NAMALWA (cell line): Measurements from ENCODE around the gene MAP3K6.
"Not testable (repeated sequence)": the region's sequence is repeated elsewhere in the genome, so short reads cannot be mapped to it uniquely, and the experiment has no call there.

Source experiments
- DNase-seq: peaks from one replicate; pipeline ENCODE4 v3.0.0-alpha.2; 2015; ENCODE audit warnings: low spot score

The MAP3K6 gene

GRCh38 chr1:27397749-27398148 is 31.0 kb upstream of the MAP3K6 start:
- no peak for DNase-seq

DNA sequence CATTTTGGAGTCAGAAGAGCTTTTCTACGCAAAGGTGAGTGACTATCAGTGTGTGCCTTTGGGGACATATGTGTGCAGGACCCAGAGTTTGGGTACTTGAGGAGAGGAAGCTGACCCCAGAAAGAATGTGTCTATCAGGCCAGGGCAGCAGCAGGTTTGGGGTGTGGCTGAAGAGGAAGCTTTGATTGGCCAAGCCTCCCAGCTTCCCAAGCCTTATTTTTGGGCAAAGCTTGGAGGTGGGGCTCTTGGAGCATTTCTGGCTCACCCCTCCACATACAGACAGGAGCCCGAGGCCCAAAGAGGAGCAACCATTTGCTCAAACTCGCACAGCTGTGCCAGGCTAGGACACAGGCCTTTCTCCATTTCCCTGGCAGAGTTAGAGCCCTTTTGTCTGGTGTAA is 30.3 kb upstream of the MAP3K6 start:
- DNase-seq = no peak

DNA sequence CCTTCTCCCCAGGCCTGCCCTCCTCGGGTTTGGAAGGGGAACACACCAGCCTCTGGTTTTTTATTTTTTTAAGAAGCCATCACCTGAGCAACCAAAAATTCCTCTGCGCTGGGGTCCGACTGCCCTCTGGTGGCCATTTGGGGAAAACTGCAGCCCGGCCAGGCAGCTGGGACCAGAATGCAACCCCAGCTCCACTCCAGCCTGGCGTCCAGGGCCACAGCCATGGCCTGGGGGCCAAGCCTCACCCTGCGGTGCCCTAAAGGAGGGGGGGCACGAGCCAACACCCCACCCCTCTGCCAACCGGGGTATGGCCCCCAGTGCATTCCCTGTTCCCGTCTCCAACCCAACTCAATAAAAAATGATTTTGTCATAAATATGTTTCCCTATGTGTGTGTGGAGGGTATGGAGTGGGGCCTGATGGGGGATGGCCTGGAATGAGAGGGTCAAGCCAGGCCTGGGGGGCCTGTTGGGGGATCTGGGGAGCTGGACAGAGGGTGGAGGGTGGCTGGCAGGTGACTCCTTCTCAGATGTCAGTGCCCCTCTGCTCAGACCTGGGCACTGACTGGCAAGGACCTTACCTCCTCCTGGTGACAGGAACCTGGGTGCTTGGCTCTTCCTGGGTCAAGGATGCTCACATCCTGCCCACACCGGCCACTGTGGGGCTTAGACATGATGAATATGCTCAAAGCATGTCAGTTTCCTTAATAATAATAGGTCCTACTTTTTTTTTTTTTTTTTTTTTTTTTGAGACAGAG is 28.9 kb upstream of the MAP3K6 start:
- DNase-seq = peak; percentile 91

DNA sequence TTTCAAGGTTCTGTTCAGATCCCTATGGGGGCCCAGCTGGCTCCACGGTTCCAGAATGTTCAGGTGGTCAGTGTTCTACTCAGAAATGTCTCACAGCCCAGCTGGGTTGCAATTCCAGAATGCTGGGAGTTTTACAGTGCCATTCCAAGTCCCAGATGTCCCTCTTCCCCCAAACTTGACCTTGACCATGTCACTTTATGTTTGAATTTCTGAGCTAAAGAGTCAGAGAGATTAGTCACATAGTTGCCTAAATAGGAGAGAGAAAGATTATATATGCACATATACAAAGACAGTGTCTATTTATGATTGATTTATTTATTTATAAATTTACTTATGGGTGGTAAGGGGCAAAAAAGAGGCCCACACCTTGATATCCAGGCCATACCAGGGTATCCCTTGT is 28.2 kb upstream of the MAP3K6 start:
- no peak for DNase-seq

GRCh38 chr1:27394282-27394658 is 27.5 kb upstream of the MAP3K6 start:
- no peak for DNase-seq

- no peak for DNase-seq
Observed at GRCh38 chr1:27393641-27394281, 27.0 kb upstream of the MAP3K6 start.

- DNase-seq = no peak
Observed at GRCh38 chr1:27392778-27393635, 26.2 kb upstream of the MAP3K6 start.

DNA sequence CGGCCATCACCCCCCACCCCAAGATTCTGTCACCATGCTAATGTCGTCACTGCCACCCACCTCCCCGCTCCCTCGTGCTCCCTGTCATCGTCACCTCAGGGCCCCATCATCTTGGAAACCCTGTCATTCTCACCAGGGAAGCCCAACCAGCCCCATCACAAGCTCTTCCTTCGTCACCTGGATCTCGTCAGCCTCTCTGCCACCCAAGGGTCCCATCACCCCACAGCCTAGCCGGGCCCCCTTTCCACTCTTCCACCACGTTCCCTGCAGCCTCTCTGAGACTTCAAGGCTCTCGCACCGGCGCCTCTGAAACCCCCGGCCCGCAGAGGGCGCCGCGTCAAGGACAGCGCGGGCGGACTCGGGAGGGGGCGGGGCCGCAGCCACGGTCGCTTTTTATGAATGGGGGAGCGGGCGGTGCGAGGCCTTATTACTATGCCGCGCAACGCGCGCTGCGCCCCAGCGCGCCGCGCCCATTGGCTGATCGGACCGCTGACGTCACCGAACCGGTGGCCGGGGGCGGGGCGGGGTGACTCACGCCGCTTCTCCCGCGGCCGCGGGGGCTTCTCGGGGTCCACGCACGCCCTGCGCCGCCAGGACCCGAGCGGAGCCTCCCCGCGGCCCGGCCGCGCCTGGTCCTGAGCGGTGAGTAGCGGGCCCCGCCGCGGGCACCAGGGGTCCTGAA is 25.5 kb upstream of the MAP3K6 start, which contains the start of gene GPR3:
TSS of gene GPR3 (plus strand) at position 527 of the 682 bp plus-strand sequence. CDS start 1,177 bp downstream, outside the sequence.
- peak; percentile 94 for DNase-seq

GRCh38 chr1:27391511-27392095 is 24.8 kb upstream of the MAP3K6 start:
- DNase-seq = peak; percentile 44

DNA sequence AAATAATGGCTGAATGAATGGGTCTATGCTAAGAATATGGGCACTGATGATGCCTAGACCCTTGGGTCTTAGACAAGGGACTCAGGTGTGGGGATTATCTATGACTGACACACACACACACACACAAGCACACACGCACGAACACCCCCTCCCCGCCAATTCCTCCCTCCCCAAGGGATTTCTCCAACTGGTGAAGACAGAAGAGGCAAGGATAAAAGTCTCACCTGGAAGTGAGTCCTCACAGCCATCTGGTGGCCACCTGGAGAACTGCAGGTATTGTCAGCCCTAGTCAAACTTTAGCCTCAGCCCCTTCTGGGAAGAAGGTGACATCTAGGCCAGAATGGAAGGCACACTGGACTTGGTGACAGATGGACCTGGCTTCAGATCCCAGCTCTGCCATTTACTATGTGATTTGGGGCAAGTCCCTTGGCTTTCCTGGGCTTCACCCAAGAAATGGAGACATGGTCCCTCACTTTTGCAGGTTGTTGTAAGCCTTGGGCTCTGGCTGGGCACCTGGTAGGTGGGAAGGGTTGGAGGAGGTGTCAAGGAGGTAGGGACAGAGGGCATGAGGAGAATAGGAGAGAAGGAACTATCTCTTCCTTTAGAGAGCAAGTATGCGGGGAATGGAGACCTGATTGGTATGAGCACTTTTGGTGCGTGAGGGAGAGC is 21.7 kb upstream of the MAP3K6 start:
- DNase-seq = peak; percentile 76

DNA sequence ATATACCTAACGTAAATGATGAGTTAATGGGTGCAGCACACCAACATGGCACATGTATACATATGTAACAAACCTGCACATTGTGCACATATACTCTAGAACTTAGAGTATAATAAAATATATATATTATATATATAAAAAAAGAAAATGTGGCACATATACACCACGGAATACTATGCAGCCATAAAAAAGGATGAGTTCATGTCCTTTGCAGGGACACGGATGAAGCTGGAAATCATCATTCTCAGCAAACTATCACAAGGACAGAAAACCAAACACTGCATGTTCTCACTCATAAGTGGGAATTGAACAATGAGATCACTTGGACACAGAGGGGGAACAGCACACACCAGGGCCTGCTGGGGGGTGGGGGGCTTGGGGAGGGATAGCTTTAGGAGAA is 18.0 kb upstream of the MAP3K6 start:
- not testable (repeated sequence) for DNase-seq

DNA sequence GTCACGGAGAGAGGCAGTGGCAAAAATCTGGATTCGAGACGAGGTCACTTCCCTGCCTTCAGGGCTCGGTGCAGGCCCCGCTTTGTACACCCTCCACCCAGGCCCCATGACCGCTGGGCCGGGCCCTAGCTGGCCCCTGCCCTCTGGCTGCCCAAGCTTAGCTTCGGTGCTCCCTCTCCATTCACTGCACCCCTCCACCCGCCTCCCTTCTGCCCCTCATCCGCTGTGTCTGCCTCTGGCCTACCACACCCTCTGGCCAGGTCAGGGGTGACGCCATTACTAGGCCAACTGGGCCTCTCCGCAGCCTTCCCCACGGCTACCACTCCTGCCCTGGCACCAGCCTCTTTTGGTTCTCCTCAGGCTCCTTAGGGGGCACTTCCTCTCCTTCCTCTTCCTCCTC is 16.9 kb upstream of the MAP3K6 start:
- no peak for DNase-seq

GRCh38 chr1:27383039-27383605 is 16.4 kb upstream of the MAP3K6 start, which contains the start of gene CD164L2:
Gene CD164L2, minus strand, starts transcription at chr1:27383333. Its CDS starts 94 bp downstream, at chr1:27383239.
- no peak for DNase-seq

DNA sequence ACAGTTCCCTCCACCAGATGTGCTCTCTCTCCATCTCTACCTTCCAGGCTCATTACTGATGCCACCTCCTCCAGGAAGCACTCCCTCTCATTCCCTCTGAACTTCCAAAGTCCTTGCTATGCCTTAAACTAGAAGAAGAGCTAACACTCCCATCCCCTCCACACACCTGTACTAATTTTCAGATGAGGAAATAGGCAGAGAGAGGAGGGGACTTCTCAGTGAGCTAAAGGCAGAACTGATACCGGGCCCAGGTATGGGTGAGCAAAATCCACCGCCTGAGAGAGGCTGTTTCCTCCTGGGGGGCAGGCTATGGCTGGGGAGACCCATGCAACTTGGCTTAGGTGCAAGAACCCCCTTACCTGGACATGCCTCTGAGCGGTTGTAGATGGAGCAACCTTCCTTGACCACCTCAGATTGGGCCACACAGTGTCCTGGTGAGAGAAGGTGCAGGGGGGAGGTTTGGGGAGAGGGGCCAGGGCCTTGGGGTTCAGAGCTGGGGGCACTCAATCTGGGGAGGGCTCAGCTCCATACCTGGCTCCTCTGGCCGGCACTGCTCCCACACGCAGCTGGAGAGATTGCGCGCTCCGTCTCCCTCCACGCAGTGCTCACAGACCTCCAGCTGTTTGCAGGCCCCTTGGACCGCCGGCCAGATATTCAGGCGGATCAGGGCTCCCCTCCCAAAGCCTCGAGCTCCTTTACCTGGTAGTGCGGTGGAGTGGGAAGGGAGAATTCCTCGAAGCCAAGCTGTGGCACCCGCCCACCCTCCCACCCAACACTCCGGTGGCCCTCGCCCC is 15.4 kb upstream of the MAP3K6 start:
- DNase-seq = no peak

DNA sequence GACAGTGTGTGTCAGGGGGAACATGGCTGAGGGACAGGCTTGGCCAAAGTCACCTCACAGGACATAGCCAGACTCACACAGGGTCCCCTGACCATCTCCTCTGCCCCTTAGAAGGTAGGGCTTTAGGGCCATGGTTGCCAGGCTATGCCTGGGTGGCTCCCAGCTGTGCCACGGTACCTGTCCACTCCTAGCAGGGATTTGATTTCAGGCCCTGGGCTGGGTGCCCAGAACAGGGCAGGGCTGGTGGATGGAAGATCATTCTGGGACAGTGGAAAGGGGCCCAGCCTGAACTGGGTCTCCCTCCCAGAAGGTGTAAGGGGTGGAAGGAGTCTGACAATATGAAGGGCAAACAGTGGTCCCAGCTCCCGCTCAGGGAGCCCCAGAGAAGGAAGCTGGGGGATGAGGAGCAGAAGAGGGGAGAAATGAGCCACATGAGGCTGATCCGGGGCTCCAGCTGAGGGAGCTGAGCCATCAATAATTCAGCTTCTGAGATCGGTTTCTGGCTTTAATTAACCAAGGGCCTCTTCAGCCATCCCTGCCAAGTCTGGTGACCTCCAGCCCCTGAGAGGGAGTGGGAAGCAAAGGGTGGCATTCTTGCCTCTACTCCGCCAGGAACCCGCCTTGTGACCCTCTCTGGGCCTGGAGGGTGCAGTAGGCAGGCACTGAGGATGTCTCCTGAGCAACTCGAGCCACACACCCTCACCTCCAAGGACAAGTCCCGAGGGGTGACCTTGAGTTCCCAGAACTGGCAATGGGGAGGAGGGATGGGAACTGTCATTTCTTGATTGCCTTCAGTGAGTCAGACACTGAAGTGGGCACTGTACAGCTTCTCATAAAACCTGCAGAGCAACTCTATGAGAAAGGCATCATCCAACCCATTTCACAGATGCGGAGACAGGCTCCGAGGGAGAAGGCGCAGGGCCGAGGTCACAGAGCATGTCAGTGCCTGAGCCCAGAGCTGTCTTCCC is 14.3 kb upstream of the MAP3K6 start:
- DNase-seq = no peak

- DNase-seq = no peak
Observed at GRCh38 chr1:27380224-27380623, 13.5 kb upstream of the MAP3K6 start.

DNA sequence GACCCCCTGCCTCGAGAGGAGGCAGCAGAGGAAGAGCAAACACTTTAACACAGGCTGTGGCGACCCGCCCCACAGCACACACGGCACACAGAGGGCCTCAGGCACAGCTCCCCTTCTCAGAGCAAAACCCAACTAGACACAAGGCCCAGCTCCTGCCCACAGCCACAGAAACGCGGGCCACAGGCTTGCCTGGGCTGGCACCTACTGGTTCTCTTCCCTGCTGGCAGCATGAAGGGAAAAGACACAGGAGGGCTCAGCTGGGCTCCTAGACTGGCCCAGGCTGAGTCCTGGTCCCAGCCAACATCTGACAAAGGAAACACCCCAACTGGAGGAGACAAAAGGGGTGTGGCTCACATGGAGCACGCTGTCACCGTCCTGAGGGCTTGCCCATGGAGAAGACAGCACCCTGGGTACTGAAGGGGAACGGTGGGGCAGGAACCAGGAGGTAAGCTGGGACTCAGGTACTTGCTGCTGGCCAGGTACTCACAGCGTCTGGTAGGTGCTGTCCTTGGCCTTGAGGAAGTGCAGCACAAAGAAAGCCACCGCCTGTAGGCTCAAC is 12.9 kb upstream of the MAP3K6 start:
- DNase-seq = no peak

DNA sequence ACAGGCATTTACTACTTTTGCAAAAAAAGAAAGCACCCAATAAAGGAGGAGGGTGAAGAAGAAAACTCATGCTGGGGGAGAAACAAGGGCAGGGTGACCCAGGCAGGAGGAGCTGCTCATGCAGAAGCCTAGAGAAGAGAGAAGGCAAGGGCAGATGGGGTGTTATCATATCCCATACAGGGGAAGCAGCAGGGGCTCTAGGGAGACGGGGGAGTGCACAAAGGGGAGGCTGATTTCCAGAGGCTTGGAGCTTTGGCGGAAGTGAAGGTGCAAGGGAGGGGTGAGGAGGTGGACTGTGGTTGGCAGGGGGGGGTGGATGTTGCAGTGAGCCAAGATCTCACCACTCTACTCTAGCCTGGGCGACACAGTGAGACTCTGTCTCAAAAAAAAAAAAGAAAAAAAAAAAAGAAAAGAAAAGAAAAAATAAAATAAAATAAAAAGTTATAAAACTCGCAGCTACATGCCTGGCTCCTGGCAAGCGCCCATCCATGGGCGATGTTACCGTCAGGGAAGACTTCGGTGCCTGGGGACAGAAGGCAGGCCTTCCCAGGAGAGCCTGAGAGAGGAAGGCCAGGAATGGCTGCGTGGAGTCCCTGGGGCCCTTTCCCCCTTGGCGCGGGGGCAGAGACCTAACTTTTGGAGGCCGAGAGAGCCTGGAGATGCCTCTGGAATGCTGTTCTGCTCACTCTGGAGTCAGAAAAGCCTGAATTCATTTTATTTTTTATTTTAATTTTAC is 11.2 kb upstream of the MAP3K6 start:
- no peak for DNase-seq
